OCI-LY3 (cell line): Measurements from ENCODE around the gene HEMK1.

ENCODE experiments used
- H2AFZ ChIP-seq: fragments of 200-600, 300-600 bp; shearing (Covaris generic); 2 replicates; pipeline ENCODE4 v1.6.0; 2014; ENCODE audit warnings: antibody characterized with exemption, low read depth, low read length
- H3K27ac ChIP-seq: fragments of 200-600, 300-600 bp; sonication (generic); 2 replicates; pipeline ENCODE4 v1.5.1; 2014; ENCODE audit warnings: mild to moderate bottlenecking, low read length, moderate library complexity, mixed read lengths
- H3K27me3 ChIP-seq: fragments of 200-600, 300-600 bp; sonication (generic); 2 replicates; pipeline ENCODE4 v1.6.1; 2014; ENCODE audit warnings: low read depth, low read length, mixed read lengths
- H3K36me3 ChIP-seq: fragments of 200-600, 300-600 bp; sonication (generic); replicated peaks from 2 replicates; pipeline ENCODE3; 2014; ENCODE audit warnings: low read depth, low read length, mixed read lengths
- H3K4me1 ChIP-seq: fragments of 300-600, 200-600 bp; sonication (generic); 2 replicates; pipeline ENCODE4 v1.6.1; 2014; ENCODE audit warnings: low read length, mixed read lengths
- H3K4me2 ChIP-seq: fragments of 200-600, 300-600 bp; sonication (generic); 2 replicates; pipeline ENCODE4 v1.6.1; 2014; ENCODE audit warnings: low read length, mixed read lengths
- H3K4me3 ChIP-seq: fragments of 300-600, 200-600 bp; sonication (generic); 2 replicates; pipeline ENCODE4 v1.5.1; 2014; ENCODE audit warnings: antibody characterized with exemption, mild to moderate bottlenecking, low read length, moderate library complexity
- H3K79me2 ChIP-seq: fragments of 300-600, 200-600 bp; shearing (Covaris generic); 2 replicates; pipeline ENCODE4 v1.6.1; 2014; ENCODE audit warnings: mild to moderate bottlenecking, low read length, mixed read lengths
- H3K9ac ChIP-seq: fragments of 300-600, 200-600 bp; shearing (Covaris generic); 2 replicates; pipeline ENCODE4 v1.6.0; 2014; ENCODE audit warnings: mild to moderate bottlenecking, low read length, moderate library complexity
- H3K9me3 ChIP-seq: fragments of 200-600, 300-600 bp; shearing (Covaris generic); 2 replicates; pipeline ENCODE4 v1.6.1; 2014; ENCODE audit warnings: low read length, mixed read lengths; ENCODE audit not compliant: insufficient read depth
- H4K20me1 ChIP-seq: fragments of 200-600, 300-600 bp; sonication (generic); 2 replicates; pipeline ENCODE4 v1.6.1; 2016; ENCODE audit warnings: low read length, mixed read lengths; ENCODE audit not compliant: insufficient read depth
- EZH2phosphoT487 ChIP-seq: fragments of 200-600 bp; shearing (Covaris generic); IDR thresholded peaks from 2 replicates; pipeline ENCODE4 v1.6.1; 2018; ENCODE audit warnings: antibody characterized with exemption, mixed run types, low read depth
- TF ChIP-seq, protein P1 (sequence below): fragments of 200-600, 300-600 bp; sonication (generic); IDR thresholded peaks from 2 replicates; pipeline ENCODE4 v1.5.1; 2014; ENCODE audit warnings: antibody characterized with exemption, low read length, low read depth

Gene HEMK1

GRCh38 chr3:50552598-50552997 lies 16.7 kb upstream of the HEMK1 start:
- Histone ChIP-seq H3K79me2 (no peaks in the 10 kb centered on the region), H3K27me3 (peaks cover 5% of the 10 kb centered on the region), H3K9me3 (no peaks in the 10 kb centered on the region), H3K4me3 (no peak overlapping the region), H3K4me1 (peaks cover 8% of the 10 kb centered on the region), H3K4me2 (no peak overlapping the region; the same call in 1 of the 2 replicates), H3K9ac (no peak overlapping the region), H3K27ac (no peak overlapping the region), H4K20me1 (no peaks in the 10 kb centered on the region), H3K36me3 (no peaks in the 10 kb centered on the region), H2AFZ (no peak overlapping the region)
- no peak for TF ChIP-seq EZH2phosphoT487
- TF ChIP-seq, protein P1, sequence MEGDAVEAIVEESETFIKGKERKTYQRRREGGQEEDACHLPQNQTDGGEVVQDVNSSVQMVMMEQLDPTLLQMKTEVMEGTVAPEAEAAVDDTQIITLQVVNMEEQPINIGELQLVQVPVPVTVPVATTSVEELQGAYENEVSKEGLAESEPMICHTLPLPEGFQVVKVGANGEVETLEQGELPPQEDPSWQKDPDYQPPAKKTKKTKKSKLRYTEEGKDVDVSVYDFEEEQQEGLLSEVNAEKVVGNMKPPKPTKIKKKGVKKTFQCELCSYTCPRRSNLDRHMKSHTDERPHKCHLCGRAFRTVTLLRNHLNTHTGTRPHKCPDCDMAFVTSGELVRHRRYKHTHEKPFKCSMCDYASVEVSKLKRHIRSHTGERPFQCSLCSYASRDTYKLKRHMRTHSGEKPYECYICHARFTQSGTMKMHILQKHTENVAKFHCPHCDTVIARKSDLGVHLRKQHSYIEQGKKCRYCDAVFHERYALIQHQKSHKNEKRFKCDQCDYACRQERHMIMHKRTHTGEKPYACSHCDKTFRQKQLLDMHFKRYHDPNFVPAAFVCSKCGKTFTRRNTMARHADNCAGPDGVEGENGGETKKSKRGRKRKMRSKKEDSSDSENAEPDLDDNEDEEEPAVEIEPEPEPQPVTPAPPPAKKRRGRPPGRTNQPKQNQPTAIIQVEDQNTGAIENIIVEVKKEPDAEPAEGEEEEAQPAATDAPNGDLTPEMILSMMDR, result no peak

- no peak overlapping the region for H3K4me2 ChIP-seq
- no peak overlapping the region for H3K27ac ChIP-seq
- H3K4me1 ChIP-seq, result peaks cover 8% of the 10 kb centered on the region
- H2AFZ ChIP-seq, result no peak overlapping the region
- H3K9me3 ChIP-seq, result no peaks in the 10 kb centered on the region
- H3K36me3 ChIP-seq, result no peaks in the 10 kb centered on the region
- H3K79me2 ChIP-seq, result no peaks in the 10 kb centered on the region
- peaks cover 14% of the 10 kb centered on the region for H3K27me3 ChIP-seq
- H3K4me3 ChIP-seq, result no peak overlapping the region
- no peaks in the 10 kb centered on the region for H4K20me1 ChIP-seq
- H3K9ac ChIP-seq, result no peak overlapping the region
- TF ChIP-seq, protein P1, result no peak
- no peak for TF ChIP-seq EZH2phosphoT487
These were observed 14.8 kb upstream of the HEMK1 start for GRCh38 chr3:50554553-50554952.

- TF ChIP-seq, protein P1, result no peak
- TF ChIP-seq EZH2phosphoT487, result no peak
- H4K20me1 ChIP-seq, result no peaks in the 10 kb centered on the region
- no peak overlapping the region for H2AFZ ChIP-seq
- no peak overlapping the region for H3K4me2 ChIP-seq
- H3K4me3 ChIP-seq, result no peak overlapping the region
- H3K9ac ChIP-seq, result no peak overlapping the region
- peaks cover 14% of the 10 kb centered on the region for H3K27me3 ChIP-seq
- no peaks in the 10 kb centered on the region for H3K79me2 ChIP-seq
- peaks cover 8% of the 10 kb centered on the region for H3K4me1 ChIP-seq
- H3K27ac ChIP-seq, result no peak overlapping the region
- no peaks in the 10 kb centered on the region for H3K36me3 ChIP-seq
- H3K9me3 ChIP-seq, result no peaks in the 10 kb centered on the region
These were observed 12.2 kb upstream of the HEMK1 start for GRCh38 chr3:50557106-50557505.

- H3K4me1 ChIP-seq, result peaks cover 5% of the 10 kb centered on the region
- H3K27me3 ChIP-seq, result peaks cover 9% of the 10 kb centered on the region
- TF ChIP-seq, protein P1, result no peak
- no peak for TF ChIP-seq EZH2phosphoT487
- H3K27ac ChIP-seq, result no peak overlapping the region
- H3K4me2 ChIP-seq, result no peak overlapping the region
- H2AFZ ChIP-seq, result no peak overlapping the region
- no peak overlapping the region for H3K4me3 ChIP-seq
- no peaks in the 10 kb centered on the region for H3K9me3 ChIP-seq
- no peaks in the 10 kb centered on the region for H4K20me1 ChIP-seq
- H3K79me2 ChIP-seq, result no peaks in the 10 kb centered on the region
- H3K9ac ChIP-seq, result no peak overlapping the region
- no peaks in the 10 kb centered on the region for H3K36me3 ChIP-seq
These were observed 11.4 kb upstream of the HEMK1 start for GRCh38 chr3:50557915-50558314.
